Stimulated activated CD8-positive, alpha-beta memory T cell treated with anti-CD3 and anti-CD28 coated beads, Interleukin-4, amount 100 ng/mL, for 24 hours (primary cell): ENCODE results near the gene FGD6.
"Not testable (repeated sequence)": the region's sequence is repeated elsewhere in the genome, so short reads cannot be mapped to it uniquely, and the experiment has no call there.

Experiments
- DNase-seq: peaks from one replicate; pipeline ENCODE4 v3.0.0-alpha.2; 2020; ENCODE audit warnings: low read depth

The FGD6 gene

GRCh38 chr12:95178136-95178535 lies 39.1 kb downstream of the FGD6 start:
- DNase-seq, result no peak

DNA sequence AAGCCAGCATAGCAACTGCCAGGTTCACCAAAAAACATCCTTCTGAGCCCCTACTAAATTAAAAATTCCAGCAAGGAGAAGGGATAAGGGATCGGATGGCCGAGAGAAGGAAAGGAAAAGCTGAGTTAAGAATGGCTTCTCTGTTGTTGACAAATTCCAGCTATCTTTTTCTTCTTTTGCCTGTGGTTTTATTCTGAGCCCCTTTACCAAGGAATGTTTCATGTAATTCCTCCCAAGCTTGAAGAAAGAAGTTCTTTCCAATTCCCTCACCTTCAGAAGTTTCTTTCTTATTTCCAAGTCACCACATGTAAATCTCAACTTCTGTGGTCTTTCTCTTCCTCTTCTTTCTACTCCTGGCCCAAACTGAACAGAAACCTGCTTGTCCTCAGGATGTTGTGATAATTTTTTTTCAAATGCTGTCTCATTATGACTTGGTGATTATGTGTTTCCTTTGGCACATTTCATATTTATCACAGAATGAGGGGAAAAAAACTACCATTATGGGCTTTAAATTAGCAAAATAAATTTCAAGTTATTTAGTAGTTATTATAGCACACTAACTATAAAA lies 40.0 kb downstream of the FGD6 start:
- no peak for DNase-seq

GRCh38 chr12:95173392-95174251 lies 43.6 kb downstream of the FGD6 start:
- DNase-seq, result no peak

- no peak for DNase-seq
Measured at GRCh38 chr12:95169368-95169767, 47.9 kb downstream of the FGD6 start.

- no peak for DNase-seq
Measured at GRCh38 chr12:95168746-95169145, 48.5 kb downstream of the FGD6 start.

GRCh38 chr12:95164656-95165055 lies 52.6 kb downstream of the FGD6 start:
- no peak for DNase-seq

GRCh38 chr12:95158919-95159318 lies 58.3 kb downstream of the FGD6 start:
- DNase-seq, result no peak

DNA sequence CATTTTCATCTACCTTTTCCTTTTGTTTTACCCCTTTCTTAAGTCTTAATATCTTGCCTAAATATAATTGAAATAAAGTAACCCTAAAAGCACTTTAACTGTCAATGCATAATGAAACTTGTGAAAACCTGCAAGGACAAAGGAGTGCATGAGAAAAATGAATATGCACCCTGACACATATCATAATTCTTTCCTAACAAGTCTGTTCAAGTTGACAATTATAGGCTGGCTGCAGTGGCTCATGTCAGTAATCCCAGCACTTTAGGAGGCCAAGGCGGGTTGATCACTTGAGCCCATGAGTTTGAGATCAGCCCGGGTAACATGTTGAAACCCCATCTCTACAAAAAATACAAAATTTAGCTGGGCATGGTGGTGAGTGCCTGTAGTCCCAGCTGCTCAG lies 65.4 kb downstream of the FGD6 start:
- no peak for DNase-seq

DNA sequence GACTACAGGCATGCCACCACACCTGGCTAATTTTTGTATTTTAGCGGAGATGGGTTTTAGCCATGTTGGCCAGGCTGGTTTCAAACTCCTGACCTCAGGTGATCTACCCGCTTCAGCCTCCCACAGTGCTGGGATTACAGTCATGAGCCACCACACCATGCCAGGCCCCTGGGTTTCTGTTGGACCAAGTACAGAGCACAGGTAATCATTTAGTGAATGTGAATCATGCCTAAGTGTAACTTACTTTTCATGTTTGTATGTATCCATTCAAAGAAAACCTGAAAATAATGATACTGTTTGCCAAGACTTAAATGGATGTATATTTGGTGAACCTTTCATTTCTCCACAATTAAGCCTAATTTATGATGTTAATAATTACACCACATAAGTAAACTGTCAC lies 65.9 kb downstream of the FGD6 start:
- no peak for DNase-seq

DNA sequence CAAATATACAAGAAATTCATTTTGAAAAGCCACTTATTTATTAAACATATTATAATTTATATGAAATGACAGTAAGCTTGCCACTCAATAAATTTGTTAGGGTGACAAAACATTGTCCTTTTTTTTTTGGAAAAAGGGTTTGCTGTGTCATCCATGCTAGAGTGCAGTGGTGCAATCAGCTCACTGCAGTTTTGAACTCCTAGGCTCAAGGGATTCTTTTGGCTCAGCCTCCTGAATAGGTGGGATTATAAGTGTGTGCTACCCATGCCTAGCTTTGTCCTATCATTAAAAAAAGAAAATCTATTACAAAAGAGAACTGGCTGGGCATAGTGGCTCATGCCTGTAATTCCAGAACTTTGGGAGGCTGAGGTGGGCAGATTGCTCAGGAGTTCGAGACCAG lies 66.8 kb downstream of the FGD6 start:
- no peak for DNase-seq

DNA sequence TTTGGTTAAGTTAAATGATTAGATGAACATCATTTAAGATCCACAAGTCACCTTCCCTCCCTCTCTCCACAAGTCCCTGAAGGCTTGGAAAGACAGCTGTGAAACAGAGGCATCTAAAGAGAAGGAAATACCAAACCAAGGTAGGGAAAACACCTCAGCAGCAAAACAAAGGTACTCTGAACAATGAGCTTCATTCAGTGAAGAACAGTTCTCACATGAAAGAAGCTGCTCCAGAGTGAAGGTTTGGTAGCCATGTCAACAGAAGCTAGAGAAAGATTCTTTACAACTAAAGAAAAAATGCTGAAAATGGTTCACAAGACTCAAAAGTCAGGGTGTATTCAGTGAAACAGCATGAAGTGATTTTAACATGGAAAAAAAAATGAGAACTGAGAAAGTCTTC lies 69.4 kb downstream of the FGD6 start:
- no peak for DNase-seq

DNA sequence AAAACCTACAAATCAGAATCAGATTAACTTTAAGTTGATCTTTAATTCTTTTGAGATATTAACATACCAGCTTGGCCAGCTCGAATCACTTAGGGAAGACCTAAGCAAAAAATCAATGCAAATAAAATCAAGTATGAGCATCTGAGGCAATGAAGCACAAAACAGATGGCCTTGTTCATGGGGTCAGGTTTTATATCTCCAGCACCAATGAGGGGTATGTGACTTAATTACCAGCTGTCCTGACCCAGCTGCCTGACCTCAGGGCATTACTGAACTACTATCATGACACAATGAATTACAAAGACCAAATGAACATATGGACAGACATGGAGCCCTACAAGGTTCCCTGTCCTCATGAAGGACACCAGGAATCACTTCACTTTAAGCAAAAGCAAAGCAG lies 70.5 kb downstream of the FGD6 start:
- no peak for DNase-seq

DNA sequence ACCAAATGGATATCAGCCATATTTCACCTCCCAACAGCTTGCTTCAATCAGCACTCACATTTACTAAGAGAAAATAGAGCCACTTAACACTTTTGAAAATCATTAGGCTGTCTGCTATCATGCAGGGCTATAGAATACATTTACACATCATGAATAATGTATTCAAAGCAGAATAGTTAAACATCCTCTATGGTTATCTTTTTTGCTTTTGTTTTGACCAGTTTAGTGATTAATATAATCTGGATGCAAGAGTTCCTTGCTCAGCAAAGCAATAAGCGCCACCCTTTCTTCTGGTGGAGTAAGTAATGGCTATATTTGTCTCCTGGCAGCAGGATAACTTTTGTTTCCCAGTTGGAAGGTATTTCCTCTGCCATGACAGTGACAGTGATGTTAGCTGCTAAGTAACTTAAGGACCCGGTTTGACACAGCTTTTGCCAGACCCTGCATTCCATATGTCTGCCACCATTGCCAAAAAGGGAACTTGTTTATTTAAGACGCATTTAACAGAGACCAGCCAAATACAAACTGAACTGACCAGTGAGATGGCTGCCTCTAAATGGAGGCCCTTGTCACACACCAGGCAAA lies 73.6 kb downstream of the FGD6 start:
- DNase-seq, result no peak

DNA sequence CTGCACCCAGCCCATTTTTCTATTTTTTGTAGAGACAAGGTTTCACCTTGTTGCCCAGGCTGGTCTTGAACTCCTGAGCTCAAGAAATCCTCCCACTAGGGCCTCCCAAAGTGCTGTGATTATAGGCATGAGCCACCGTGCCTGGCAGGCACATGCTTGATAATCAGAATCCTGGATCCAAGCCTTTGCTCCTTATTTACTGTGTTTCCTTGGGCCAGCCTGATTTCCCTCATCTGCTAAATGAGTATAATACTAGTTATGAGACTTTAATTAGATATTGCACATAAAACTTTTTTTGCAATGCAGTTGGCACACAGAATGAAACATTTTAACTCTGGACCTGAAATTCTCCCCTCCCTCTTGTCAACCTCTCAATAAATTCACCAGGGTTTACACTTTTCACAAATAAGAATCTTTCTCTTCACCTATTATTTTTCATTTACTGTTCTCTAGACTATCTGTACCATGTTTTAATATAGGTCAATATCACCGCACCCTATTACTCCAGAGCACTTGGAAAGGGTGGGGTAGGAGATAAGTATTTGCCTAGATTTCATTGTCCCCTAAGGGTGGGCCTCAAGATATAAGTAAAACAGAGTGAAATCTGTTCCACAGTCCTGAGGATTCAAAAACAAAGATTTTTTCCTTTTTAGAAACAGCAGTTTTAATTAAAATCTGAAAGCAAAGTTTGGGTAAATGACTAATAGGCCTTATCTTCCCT lies 74.7 kb downstream of the FGD6 start:
- DNase-seq, result no peak

DNA sequence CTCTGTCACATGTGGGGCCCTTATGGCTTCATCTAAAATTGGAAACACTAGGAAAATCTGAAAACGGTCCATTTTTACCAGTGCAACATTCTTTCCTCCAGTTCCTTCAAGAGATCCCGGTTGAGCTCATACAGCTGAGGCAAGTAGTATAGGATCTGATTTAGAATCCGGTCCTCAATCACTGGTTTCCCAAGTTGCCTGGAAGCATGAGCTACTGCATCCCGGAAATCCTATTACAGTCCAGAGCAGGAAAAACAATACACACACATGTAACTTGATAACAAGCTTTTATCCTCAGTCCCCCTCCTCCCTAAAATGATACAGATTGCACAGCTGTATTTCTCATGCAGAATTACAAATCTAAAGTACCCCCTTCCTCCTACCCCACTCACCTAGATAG lies 76.0 kb downstream of the FGD6 start:
- DNase-seq, result no peak

GRCh38 chr12:95138031-95138430 lies 79.2 kb downstream of the FGD6 start:
- DNase-seq, result not testable (repeated sequence)

GRCh38 chr12:95136598-95136997 lies 80.7 kb downstream of the FGD6 start:
- DNase-seq, result no peak

DNA sequence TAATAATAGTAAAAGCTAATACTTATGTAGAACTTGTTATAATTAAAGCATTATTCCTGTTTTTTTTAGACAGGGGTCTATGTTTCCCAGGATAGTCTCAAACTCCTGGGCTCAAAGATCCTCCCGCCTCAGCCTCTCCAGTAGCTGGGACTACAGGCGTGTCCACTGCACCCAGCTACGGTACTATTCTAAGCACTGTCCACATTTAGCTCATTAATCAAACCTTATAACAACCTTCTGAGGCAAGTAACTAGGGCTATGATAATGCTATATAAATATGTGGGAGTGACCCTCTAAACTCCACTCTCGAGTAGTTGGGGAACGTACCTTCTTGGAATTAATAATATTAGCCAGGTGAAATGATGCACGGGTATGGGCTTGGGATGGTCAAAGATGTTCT lies 83.2 kb downstream of the FGD6 start:
- no peak for DNase-seq

GRCh38 chr12:95131589-95132340 lies 85.5 kb downstream of the FGD6 start:
- DNase-seq, result no peak

DNA sequence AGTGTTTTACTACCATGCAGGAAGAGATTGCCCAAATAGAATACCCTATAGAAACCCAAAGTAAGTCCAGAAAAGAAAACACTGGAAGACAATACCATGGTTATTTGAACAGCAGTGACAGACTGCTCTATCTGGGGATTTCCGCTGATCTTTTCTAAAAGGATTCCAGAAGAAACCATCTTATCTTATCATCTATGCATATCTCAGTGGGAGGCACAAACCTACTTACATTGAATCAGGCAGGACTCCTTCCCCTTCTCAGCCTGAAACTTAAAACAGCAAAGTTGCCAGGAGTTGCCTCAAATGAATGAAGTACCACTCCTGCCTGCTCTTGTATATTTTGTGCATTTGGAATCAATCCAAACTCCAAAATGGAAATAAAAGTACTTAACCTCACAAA lies 87.2 kb downstream of the FGD6 start:
- DNase-seq, result no peak

- no peak for DNase-seq
Measured at GRCh38 chr12:95129115-95129514, 88.2 kb downstream of the FGD6 start.

DNA sequence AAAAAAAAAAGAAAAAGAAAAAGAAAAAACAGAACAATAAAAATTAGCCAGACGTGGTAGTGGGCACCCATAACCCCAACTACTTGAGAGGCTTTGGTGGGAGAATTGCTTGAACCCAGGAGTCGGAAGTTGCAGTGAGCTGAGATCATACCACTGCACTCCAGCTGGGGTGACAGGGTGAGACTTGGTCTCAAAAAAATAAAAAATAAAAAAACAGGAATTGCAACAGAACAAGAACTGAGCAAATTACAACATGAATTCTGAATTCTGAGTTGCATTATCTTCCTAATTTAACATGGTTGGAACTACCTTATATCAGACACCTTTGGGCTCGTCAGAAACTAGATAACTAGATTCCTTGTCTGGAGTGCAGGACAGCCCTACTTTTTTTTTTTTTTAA lies 90.5 kb downstream of the FGD6 start:
- DNase-seq, result no peak
